Mammary epithelial cell (primary cell): ENCODE results near the gene PRR5.

ENCODE experiments used
- CTCF ChIP-seq, 2 donors: IDR thresholded peaks in 1 of 2; conservative IDR thresholded peaks in 1 of 2; 2 replicates each; pipeline ENCODE4 v1.5.1; 2011 to 2012; ENCODE audit warnings: inconsistent platforms in 2 of 2, low read length in 2 of 2, mild to moderate bottlenecking in 2 of 2, control low read depth in 1 of 2, low read depth in 1 of 2; ENCODE audit not compliant: insufficient read depth in 1 of 2; ENCODE audit errors: extremely low read depth in 1 of 2
- EZH2 ChIP-seq: IDR thresholded peaks from 2 replicates; pipeline ENCODE4 v1.6.1; 2012; ENCODE audit warnings: low read length, inconsistent platforms, borderline replicate concordance

DNA sequence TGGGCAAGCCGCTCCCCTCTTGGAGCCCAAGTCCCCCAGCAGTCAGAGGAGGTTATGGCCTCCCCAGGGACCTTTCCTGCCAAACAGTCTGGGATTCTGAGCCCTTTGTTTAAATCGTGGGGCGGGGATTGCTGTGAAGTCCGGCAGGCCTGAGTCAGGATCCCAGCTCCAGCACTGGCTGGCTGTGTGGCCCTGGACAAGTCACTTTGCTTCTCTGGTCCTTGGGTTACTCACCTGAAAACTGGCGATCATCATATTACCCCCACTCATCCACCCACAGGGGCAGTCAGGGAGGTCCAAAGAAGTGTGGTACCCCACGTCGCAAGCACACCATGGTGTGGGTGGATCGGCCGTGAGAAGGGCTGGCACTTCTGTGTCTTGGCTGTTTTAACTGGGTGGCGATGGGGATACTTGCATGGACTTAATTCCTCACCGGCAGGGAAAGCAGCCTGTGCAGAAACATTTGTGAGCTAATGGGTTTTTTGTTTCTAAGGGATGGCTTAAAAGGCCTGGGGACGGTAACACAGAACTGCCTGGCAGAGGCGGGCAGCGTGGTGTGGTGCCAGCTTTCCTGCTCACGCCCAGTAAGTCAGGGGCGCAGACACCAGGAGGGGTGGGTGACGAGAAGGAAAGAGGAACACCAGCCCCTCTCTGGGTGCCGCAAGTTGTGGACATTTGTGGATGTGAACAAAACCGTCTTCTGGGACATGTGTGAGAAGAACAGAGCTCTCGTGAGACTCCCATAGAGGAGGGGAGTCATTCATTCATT, 31.6 kb upstream of the PRR5 start:
- no peak for TF ChIP-seq CTCF (conservative IDR thresholded peaks at IDR 0.05 in 1 of 2, IDR thresholded peaks at IDR 0.05 in 1 of 2; ENCODE audit: extremely low read depth in 1 of 2, insufficient read depth in 1 of 2, low read depth in 1 of 2, low read length in 2 of 2)
- no peak for TF ChIP-seq EZH2
